Uterus (tissue), 4 donors: ENCODE measurements around the gene PIGO. TPM values are rescaled to one million over a fixed set of nuclear protein-coding genes. Genes with fewer than 3 reads are reported as not detected.

Experiments
- DNase-seq, 2 donors: peaks; one replicate each; pipeline ENCODE4 v3.0.0-alpha.2; 2019 to 2020
- H3K27ac ChIP-seq, 2 donors: fragments of 200-600 bp; sonication (generic); 1 replicate in 1 of 2; 2 replicates in 1 of 2; pipeline ENCODE4 v1.5.1; 2016 to 2018
- H3K27me3 ChIP-seq, 2 donors: fragments of 200-600 bp; sonication (generic); one replicate each; pipeline ENCODE4 v1.5.1; 2018 to 2019; ENCODE audit warnings: control low read depth in 1 of 2
- H3K36me3 ChIP-seq, 2 donors: fragments of 200-600 bp; sonication (generic); one replicate each; pipeline ENCODE4 v1.5.1; 2019; ENCODE audit warnings: control low read depth in 1 of 2
- H3K4me1 ChIP-seq, 2 donors: fragments of 200-600 bp; sonication (generic); one replicate each; pipeline ENCODE4 v1.5.1; 2018 to 2019; ENCODE audit warnings: control low read depth in 1 of 2
- H3K4me3 ChIP-seq, 2 donors: fragments of 200-600 bp; sonication (generic); 1 replicate in 1 of 2; 2 replicates in 1 of 2; pipeline ENCODE4 v1.5.1; 2018 to 2019; ENCODE audit warnings: mild to moderate bottlenecking in 1 of 2
- H3K9me3 ChIP-seq, 2 donors: fragments of 200-600 bp; sonication (generic); one replicate each; pipeline ENCODE4 v1.5.1; 2019; ENCODE audit warnings: control low read depth in 1 of 2
- POLR2A ChIP-seq, 2 donors: fragments of 450-650 bp; IDR thresholded peaks; one replicate each; pipeline ENCODE4 v1.6.1; 2016; ENCODE audit warnings: antibody characterized with exemption in 2 of 2, mild to moderate bottlenecking in 1 of 2, moderate library complexity in 1 of 2
- intact Hi-C: fragments of 100-400 bp; cut with DNase I; formaldehyde crosslinking; loops from one replicate; pipeline ENCODE4 v1.15.1; 2023; ENCODE audit warnings: low total_unique reads
- total RNA-seq, 4 donors: library from RNA; depleted of rRNA in 3 of 4; stranded (reverse); fragments of >200 nt in 3 of 4; gene quantifications; one replicate each; pipeline versions ENCODE4 v1.1.0 to v1.2.4, GENCODE V29; 2014 to 2023
- TF ChIP-seq, protein P1 (sequence below), 4 experiments: fragments of 200-600 bp in 2 of 4; fragments of 450-650 bp in 2 of 4; sonication (generic) in 2 of 4; IDR thresholded peaks; one replicate each; pipeline ENCODE4 v1.5.1; 2016 to 2019; ENCODE audit warnings: antibody characterized with exemption in 4 of 4, mild to moderate bottlenecking in 2 of 4, moderate library complexity in 1 of 4
- donor health status: DM: yes; HTN: yes; CAD: no.

PIGO gene
- total RNA-seq, 4 donors from 2014 or later = 2.8 to 21.5 (median 14.6) TPM

DNA sequence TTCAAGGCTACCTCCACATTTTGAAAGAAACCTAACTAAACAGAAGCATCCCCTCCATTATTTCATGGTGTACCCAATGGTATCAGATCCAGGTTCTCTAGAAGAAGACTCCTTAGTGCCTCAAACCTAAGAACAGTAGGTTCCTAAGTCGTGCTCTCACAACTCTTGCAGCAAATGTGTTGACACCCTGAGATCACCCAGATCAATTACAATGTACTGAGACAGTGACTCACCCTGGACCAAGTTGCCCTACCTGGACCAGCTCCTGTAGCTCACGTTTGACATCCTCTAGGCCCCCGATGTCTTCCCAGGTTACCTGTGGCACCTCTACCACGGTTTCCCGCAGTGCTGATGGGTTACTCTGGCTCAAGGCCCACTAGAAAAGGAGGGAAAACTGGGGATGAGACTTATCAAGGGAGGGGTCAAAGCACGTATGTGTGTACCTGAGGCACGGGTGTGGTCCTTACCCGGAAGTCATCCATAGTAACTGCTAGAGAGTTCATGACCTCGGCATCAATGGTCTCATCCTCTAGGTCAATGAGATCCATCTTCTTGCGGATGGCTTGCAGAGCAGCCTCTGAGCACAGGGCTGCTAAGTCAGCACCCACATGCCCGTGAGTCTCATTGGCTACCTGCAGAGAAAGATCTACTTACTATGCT, 35.7 kb downstream of the PIGO start:
- Histone ChIP-seq H3K27ac (no peak overlapping the region), H3K9me3 (no peaks in the 10 kb centered on the region), H3K27me3 (no peaks in the 10 kb centered on the region), H3K4me3 (no peak overlapping the region), H3K4me1 (no peaks in the 10 kb centered on the region), H3K36me3 (no peaks in the 10 kb centered on the region)
- intact Hi-C loops = no loop called here
- no peak for DNase-seq
- TF ChIP-seq POLR2A (IDR thresholded peaks at IDR 0.05) = no peak
- TF ChIP-seq, protein P1, sequence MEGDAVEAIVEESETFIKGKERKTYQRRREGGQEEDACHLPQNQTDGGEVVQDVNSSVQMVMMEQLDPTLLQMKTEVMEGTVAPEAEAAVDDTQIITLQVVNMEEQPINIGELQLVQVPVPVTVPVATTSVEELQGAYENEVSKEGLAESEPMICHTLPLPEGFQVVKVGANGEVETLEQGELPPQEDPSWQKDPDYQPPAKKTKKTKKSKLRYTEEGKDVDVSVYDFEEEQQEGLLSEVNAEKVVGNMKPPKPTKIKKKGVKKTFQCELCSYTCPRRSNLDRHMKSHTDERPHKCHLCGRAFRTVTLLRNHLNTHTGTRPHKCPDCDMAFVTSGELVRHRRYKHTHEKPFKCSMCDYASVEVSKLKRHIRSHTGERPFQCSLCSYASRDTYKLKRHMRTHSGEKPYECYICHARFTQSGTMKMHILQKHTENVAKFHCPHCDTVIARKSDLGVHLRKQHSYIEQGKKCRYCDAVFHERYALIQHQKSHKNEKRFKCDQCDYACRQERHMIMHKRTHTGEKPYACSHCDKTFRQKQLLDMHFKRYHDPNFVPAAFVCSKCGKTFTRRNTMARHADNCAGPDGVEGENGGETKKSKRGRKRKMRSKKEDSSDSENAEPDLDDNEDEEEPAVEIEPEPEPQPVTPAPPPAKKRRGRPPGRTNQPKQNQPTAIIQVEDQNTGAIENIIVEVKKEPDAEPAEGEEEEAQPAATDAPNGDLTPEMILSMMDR (IDR thresholded peaks at IDR 0.05) = no peak

DNA sequence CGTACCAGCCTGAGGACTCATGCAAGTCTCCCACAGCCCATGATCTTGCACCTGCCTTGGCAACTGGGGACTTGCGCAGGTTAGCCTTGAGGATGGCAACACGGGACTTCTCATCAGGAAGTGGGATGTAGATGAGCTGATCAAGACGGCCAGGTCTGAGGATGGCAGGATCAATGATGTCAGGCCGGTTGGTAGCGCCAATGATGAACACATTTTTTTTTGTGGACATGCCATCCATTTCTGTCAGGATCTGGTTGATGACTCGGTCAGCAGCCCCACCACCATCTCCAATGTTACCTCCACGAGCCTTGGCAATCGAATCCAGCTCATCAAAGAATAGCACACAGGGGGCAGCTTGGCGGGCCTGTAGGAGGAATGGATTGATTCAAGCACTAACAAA, 37.0 kb downstream of the PIGO start:
- Histone ChIP-seq H3K36me3 (no peaks in the 10 kb centered on the region), H3K27me3 (no peaks in the 10 kb centered on the region), H3K27ac (no peak overlapping the region), H3K4me1 (no peaks in the 10 kb centered on the region), H3K4me3 (no peak overlapping the region), H3K9me3 (no peaks in the 10 kb centered on the region)
- intact Hi-C loops = no loop called here
- DNase-seq = no peak
- TF ChIP-seq POLR2A (IDR thresholded peaks at IDR 0.05) = no peak
- TF ChIP-seq, protein P1 (IDR thresholded peaks at IDR 0.05) = no peak

DNA sequence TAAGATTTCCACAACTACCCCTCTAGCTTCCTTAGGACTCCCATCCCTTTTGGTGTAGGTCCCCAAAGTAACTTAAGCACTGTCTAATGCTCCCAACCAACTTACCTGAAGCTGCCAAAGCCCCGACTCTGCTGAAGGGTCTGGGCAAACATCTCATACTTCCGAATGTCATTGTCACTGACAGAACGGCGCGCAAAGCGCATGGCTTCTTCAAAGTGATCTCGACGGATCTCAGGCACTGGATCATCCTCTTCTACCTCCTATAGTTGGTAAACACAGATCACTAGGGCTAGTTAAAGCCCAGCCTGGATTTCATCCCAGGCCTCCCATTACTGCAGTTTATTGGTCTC, 39.1 kb downstream of the PIGO start:
- no peak overlapping the region for H3K4me3 ChIP-seq
- no peak for DNase-seq
- no peaks in the 10 kb centered on the region for H3K36me3 ChIP-seq
- H3K4me1 ChIP-seq = no peaks in the 10 kb centered on the region
- H3K27ac ChIP-seq = no peak overlapping the region
- intact Hi-C loops = no loop called here
- H3K27me3 ChIP-seq = no peaks in the 10 kb centered on the region
- no peak for TF ChIP-seq POLR2A (IDR thresholded peaks at IDR 0.05)
- no peaks in the 10 kb centered on the region for H3K9me3 ChIP-seq

DNA sequence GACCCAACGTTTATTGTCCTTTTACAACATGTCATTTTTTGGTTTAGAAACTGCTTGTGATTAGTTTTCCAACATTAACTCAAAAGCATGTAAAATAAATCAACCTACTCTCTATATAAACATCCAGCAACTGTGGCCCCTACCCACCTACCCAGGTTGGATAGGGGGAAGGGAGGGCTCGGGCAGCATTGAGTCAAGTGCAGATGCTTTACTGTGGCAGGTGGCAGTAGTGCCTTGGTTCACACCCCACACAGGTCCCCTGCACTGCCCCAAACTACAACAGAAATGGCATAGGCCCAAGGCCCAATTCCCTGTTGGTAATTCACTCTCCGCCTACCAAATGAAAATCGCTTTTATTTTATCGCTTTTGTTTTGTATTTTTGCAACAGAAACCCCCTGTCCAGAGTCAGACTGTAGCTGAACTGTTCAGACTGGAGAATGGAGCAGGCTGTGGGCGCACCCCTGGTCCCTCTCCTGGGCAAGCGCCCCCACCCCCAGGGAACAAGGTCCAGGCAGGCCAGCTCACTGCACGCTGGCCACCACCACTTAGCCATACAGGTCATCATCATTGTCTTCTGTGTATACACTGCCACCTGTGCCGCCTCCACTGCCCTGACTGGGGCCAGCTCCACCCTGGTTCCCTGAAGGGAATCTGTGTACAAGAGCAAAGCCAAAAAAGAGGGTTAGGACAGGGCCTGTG, 39.7 kb downstream of the PIGO start:
- intact Hi-C loops = no loop called here
- H3K27ac ChIP-seq = no peak overlapping the region
- no peaks in the 10 kb centered on the region for H3K27me3 ChIP-seq
- DNase-seq = no peak
- no peaks in the 10 kb centered on the region for H3K4me1 ChIP-seq
- no peaks in the 10 kb centered on the region for H3K9me3 ChIP-seq
- H3K4me3 ChIP-seq = no peak overlapping the region
- TF ChIP-seq POLR2A (IDR thresholded peaks at IDR 0.05) = no peak
- TF ChIP-seq, protein P1 (IDR thresholded peaks at IDR 0.05) = no peak
- H3K36me3 ChIP-seq = no peaks in the 10 kb centered on the region

DNA sequence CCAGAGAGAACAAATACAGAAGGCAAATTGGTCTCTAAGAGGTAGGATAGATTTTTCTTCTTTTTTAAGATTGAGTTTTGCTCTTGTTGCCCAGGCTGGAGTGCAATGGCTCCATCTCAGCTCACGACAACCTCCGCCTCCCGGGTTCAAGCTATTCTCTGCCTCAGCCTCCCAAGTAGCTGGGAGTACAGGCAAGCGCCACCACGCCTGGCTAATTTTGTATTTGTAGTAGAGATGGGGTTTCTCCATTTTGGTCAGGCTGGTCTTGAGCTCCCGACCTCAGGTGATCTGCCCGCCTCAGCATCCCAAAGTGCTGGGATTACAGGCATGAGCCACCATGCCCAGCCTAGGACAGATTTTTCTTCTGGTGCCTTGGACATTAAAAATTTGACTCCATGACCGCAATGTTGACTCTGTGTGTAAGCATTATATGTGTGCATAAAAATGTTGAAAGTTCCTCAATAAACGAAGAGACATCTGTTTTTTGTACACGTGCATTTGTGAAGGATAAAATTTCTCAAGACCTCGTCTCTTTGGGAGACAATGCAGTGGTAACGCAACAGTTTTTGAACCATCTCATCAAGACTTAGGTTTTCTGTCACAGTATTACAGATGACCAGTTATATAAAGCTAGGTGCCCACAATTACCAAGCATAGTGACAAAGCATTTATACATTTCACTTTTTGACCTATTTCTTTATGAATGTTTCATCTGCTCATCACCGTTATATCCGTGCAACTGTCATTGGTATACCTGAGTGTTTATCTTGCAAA, 41.3 kb downstream of the PIGO start:
- no peak for TF ChIP-seq POLR2A (IDR thresholded peaks at IDR 0.05)
- TF ChIP-seq, protein P1 (IDR thresholded peaks at IDR 0.05) = no peak
- no peak for DNase-seq
- Histone ChIP-seq H3K27ac (no peak overlapping the region), H3K4me3 (no peak overlapping the region), H3K9me3 (no peaks in the 10 kb centered on the region), H3K4me1 (no peaks in the 10 kb centered on the region), H3K36me3 (no peaks in the 10 kb centered on the region), H3K27me3 (no peaks in the 10 kb centered on the region)
- intact Hi-C loops = no loop called here
